K562 (cell line): ENCODE data around the gene TMC6. TPM values are rescaled to one million over a fixed set of nuclear protein-coding genes. Genes with fewer than 3 reads are reported as not detected.

ENCODE experiments used
- EWSR1 ChIP-seq: fragments of 450-650 bp; IDR thresholded peaks from 2 replicates; pipeline ENCODE4 v1.6.1; 2018; ENCODE audit warnings: borderline replicate concordance, mild to moderate bottlenecking, low read depth, moderate library complexity; ENCODE audit not compliant: partially characterized antibody
- REST ChIP-seq, 2 experiments: fragments of 450-650 bp; formaldehyde crosslinking in 1 of 2; IDR thresholded peaks; 2 replicates each; pipeline versions ENCODE4 v1.4.0 to v1.6.1; 2014 to 2020; ENCODE audit warnings: mild to moderate bottlenecking in 2 of 2, borderline replicate concordance in 1 of 2, low read depth in 1 of 2
- RNF219 ChIP-seq: fragments of 250-450 bp; sonication (Bioruptor Pico); IDR thresholded peaks from 2 replicates; pipeline ENCODE4 v1.5.0; 2022; ENCODE audit warnings: mild to moderate bottlenecking
- SMARCA4 ChIP-seq: fragments of 450-650 bp; IDR thresholded peaks from 2 replicates; pipeline ENCODE4 v1.6.1; 2016
- ZBTB40 ChIP-seq, 2 experiments: fragments of 450-650 bp in 1 of 2; sonication (generic) in 1 of 2; formaldehyde crosslinking in 1 of 2; IDR thresholded peaks; 2 replicates each; pipeline versions ENCODE4 v1.7.1 to v1.9.0; 2016 to 2022; ENCODE audit warnings: inconsistent platforms in 1 of 2, mild to moderate bottlenecking in 1 of 2, missing genetic modification reagents in 1 of 2
- polyA plus RNA-seq, 8 experiments: library from polyadenylated mRNA; depleted of rRNA in 4 of 8; stranded (reverse) in 5 of 8; unstranded in 3 of 8; fragments of >200 nt; fragmentation: Nextera tagmentation in 2 of 8; fragmentation: Illumina TruSeq in 1 of 8; extraction: Ambion mirVana in 2 of 8; extraction: Trizol in 1 of 8; gene quantifications; 2 replicates each; pipeline versions ENCODE4 v1.2.1 to v1.2.3, GENCODE V29; 2011 to 2014; ENCODE audit warnings: inconsistent platforms in 1 of 8, missing spikeins in 1 of 8
- total RNA-seq, 7 experiments: library from RNA; depleted of rRNA in 6 of 7; stranded (reverse); fragments of >200 nt in 6 of 7; fragmentation: Illumina TruSeq in 2 of 7; extraction: Trizol in 2 of 7; gene quantifications; 2 replicates each; pipeline versions ENCODE4 v1.2.1 to v1.2.3, GENCODE V29; 2011 to 2021; ENCODE audit warnings: low replicate concordance in 1 of 7

TMC6 gene
- total and polyA plus RNA-seq, 9 of the 15 experiments (the other 6 are each of a cell fraction or from before 2014, with no cell fraction given) = 4.1 to 351 (median 66.9) TPM

- peak; percentile 53; the same call in 1 of the 2 replicates for TF ChIP-seq REST (IDR thresholded peaks at IDR 0.05; ENCODE audit: borderline replicate concordance)
- no peak for TF ChIP-seq REST (CRISPR knock-in tag; IDR thresholded peaks at IDR 0.05; ENCODE audit: low read depth)
- TF ChIP-seq EWSR1 = no peak
- peak; percentile 62; the same call in 1 of the 2 replicates for TF ChIP-seq SMARCA4
- TF ChIP-seq RNF219 (CRISPR knock-in tag) = no peak
- peak; percentile 49; the same call in 1 of the 2 replicates for TF ChIP-seq ZBTB40 (IDR thresholded peaks at IDR 0.05)
- 0 out of 2 replicates have a peak, but pooled peaks have one; percentile 30 for TF ChIP-seq ZBTB40 (CRISPR knock-in tag; IDR thresholded peaks at IDR 0.05)
Observed at GRCh38 chr17:78137392-78138203, 9.0 kb upstream of the TMC6 start (continued).
